HCT116 (cell line): ENCODE data around the gene QKI.

Source experiments
- CEBPB ChIP-seq: IDR thresholded peaks from 2 replicates; pipeline ENCODE4 v1.6.1; 2012; ENCODE audit warnings: low read depth
- CTCF ChIP-seq, 3 experiments: fragments of 200-600 bp in 1 of 3; sonication (generic) in 1 of 3; IDR thresholded peaks in 2 of 3; conservative IDR thresholded peaks in 1 of 3; 2 replicates each; pipeline ENCODE4 v1.5.1; 2012 to 2017; ENCODE audit warnings: low read depth in 2 of 3, low read length in 2 of 3, antibody characterized with exemption in 1 of 3, borderline replicate concordance in 1 of 3, control low read depth in 1 of 3, mild to moderate bottlenecking in 1 of 3, mixed read lengths in 1 of 3, mixed run types in 1 of 3, moderate library complexity in 1 of 3; ENCODE audit not compliant: insufficient read depth in 1 of 3
- EGR1 ChIP-seq: IDR thresholded peaks from 2 replicates; pipeline ENCODE4 v1.6.1; 2012; ENCODE audit warnings: low read depth
- ELF1 ChIP-seq: IDR thresholded peaks from 2 replicates; pipeline ENCODE4 v1.6.1; 2012; ENCODE audit warnings: low read depth, borderline replicate concordance
- EZH2 ChIP-seq: fragments of 200-600 bp; sonication (generic); IDR thresholded peaks from 2 replicates; pipeline ENCODE4 v1.6.1; 2017; ENCODE audit warnings: antibody characterized with exemption, mixed run types
- POLR2A ChIP-seq: IDR thresholded peaks from 2 replicates; pipeline ENCODE4 v1.7.0; 2011; ENCODE audit warnings: borderline replicate concordance; ENCODE audit not compliant: insufficient read depth, insufficient read length; ENCODE audit errors: extremely low read depth
- POLR2AphosphoS5 ChIP-seq: IDR thresholded peaks from 2 replicates; pipeline ENCODE4 v1.6.1; 2011; ENCODE audit warnings: mild to moderate bottlenecking, low read depth, low read length, moderate library complexity
- REST ChIP-seq: IDR thresholded peaks from 2 replicates; pipeline ENCODE4 v1.6.1; 2012; ENCODE audit warnings: low read depth
- SRF ChIP-seq: IDR thresholded peaks from 2 replicates; pipeline ENCODE4 v1.6.1; 2012; ENCODE audit warnings: low read depth

- no peak for TF ChIP-seq CTCF (IDR thresholded peaks at IDR 0.05 in 2 of 3, conservative IDR thresholded peaks at IDR 0.05 in 1 of 3; ENCODE audit: borderline replicate concordance in 1 of 3, insufficient read depth in 1 of 3, low read depth in 2 of 3, low read length in 2 of 3)
- no peak for TF ChIP-seq SRF
- TF ChIP-seq EZH2 = no peak
- no peak for TF ChIP-seq REST
- TF ChIP-seq EGR1 = no peak
- no peak for TF ChIP-seq POLR2AphosphoS5
- TF ChIP-seq POLR2A = no peak
- TF ChIP-seq CEBPB = no peak
- no peak for TF ChIP-seq ELF1
Observed at GRCh38 chr6:163616452-163616851, 201.9 kb downstream of the QKI start.
